OCI-LY7 (cell line): ENCODE measurements around the gene HOXA7. TPM values are rescaled to one million over a fixed set of nuclear protein-coding genes. Genes with fewer than 3 reads are reported as not detected.

Experiments used
- BruUV-seq: library from RNA; stranded (reverse); fragments of 400-500 nt; replicated peaks from 2 replicates; lab custom pipeline; 2021; lab: Mats Ljungman, UMichigan
- CTCF ChIA-PET: fragments of 300-600 bp; sonication (Branson Sonifier 250); formaldehyde crosslinking; loops from one replicate; lab custom pipeline; 2022; ENCODE audit warnings: antibody characterized with exemption; ENCODE audit not compliant: unreplicated experiment; lab: Charles Lee
- POLR2A ChIA-PET: fragments of 300-600 bp; sonication (Branson Sonifier 250); formaldehyde crosslinking; loops from one replicate; lab custom pipeline; 2022; ENCODE audit warnings: antibody characterized with exemption; lab: Charles Lee
- DNase-seq: peaks from one replicate; pipeline ENCODE4 v3.0.0-alpha.2; 2015; ENCODE audit warnings: low spot score
- H2AFZ ChIP-seq: fragments of 200-600 bp; sonication (generic), shearing (Covaris generic); 2 replicates; pipeline ENCODE4 v1.6.1; 2014; ENCODE audit warnings: mild to moderate bottlenecking, antibody characterized with exemption, low read length, moderate library complexity
- H3K27ac ChIP-seq: fragments of 200-600 bp; sonication (generic); 2 replicates; pipeline ENCODE4 v1.5.1; 2014; ENCODE audit warnings: mixed run types, low read depth, mild to moderate bottlenecking, moderate library complexity, low read length, inconsistent platforms; ENCODE audit not compliant: poor library complexity, severe bottlenecking
- H3K36me3 ChIP-seq: fragments of 200-600 bp; sonication (generic); 2 replicates; pipeline ENCODE4 v1.6.1; 2014; ENCODE audit warnings: mild to moderate bottlenecking, antibody characterized with exemption, low read length, moderate library complexity, mixed read lengths; ENCODE audit not compliant: insufficient read depth
- H3K4me1 ChIP-seq: fragments of 200-600 bp; sonication (generic); 2 replicates; pipeline ENCODE4 v1.5.1; 2014; ENCODE audit warnings: mild to moderate bottlenecking, low read length; ENCODE audit not compliant: insufficient read depth, poor library complexity, severe bottlenecking
- H3K4me2 ChIP-seq: fragments of 200-600 bp; sonication (generic); 2 replicates; pipeline ENCODE4 v1.6.1; 2014; ENCODE audit warnings: mild to moderate bottlenecking, low read length
- H3K4me3 ChIP-seq: fragments of 200-600 bp; sonication (generic); 2 replicates; pipeline ENCODE4 v1.5.1; 2014; ENCODE audit warnings: mild to moderate bottlenecking, low read depth, low read length; ENCODE audit not compliant: poor library complexity, severe bottlenecking
- H3K79me2 ChIP-seq: fragments of 200-600 bp; sonication (generic); 2 replicates; pipeline ENCODE4 v1.6.1; 2016; ENCODE audit warnings: low read depth, mild to moderate bottlenecking, low read length, moderate library complexity, mixed read lengths; ENCODE audit not compliant: insufficient read depth
- H3K9me2 ChIP-seq: fragments of 200-600 bp; sonication (generic); 2 replicates; pipeline ENCODE4 v1.6.1; 2016; ENCODE audit warnings: mild to moderate bottlenecking, low read length, mixed read lengths; ENCODE audit not compliant: insufficient read depth
- H3K9me3 ChIP-seq: fragments of 200-600 bp; sonication (generic); 2 replicates; pipeline ENCODE4 v1.6.1; 2014; ENCODE audit warnings: mild to moderate bottlenecking, mixed run types, low read length, mixed read lengths
- H4K20me1 ChIP-seq: fragments of 200-600 bp; sonication (generic); 2 replicates; pipeline ENCODE4 v1.6.1; 2014; ENCODE audit warnings: mild to moderate bottlenecking, antibody characterized with exemption, low read length, moderate library complexity, mixed read lengths; ENCODE audit not compliant: insufficient read depth
- EZH2phosphoT487 ChIP-seq: fragments of 200-600 bp; sonication (generic); IDR thresholded peaks from 2 replicates; pipeline ENCODE4 v1.6.1; 2018; ENCODE audit warnings: low read depth, borderline replicate concordance, mild to moderate bottlenecking, mixed run types, antibody characterized with exemption, low read length, moderate library complexity, mixed read lengths
- intact Hi-C: fragments of 100-400 bp; cut with micrococcal nuclease; formaldehyde crosslinking; loops from one replicate; pipeline ENCODE4 v1.10.0; 2022; ENCODE audit not compliant: unreplicated experiment
- total RNA-seq, 2 experiments: library from RNA; depleted of rRNA in 1 of 2; stranded (reverse); fragments of >200 nt in 1 of 2; shearing (Covaris generic) in 1 of 2; gene quantifications; 2 replicates each; pipeline ENCODE4 v1.2.3, GENCODE V29; 2014 to 2022
- TF ChIP-seq, protein P1 (sequence below): fragments of 200-600 bp; sonication (generic); conservative IDR thresholded peaks from 2 replicates; pipeline ENCODE4 v1.5.1; 2014; ENCODE audit warnings: mild to moderate bottlenecking, antibody characterized with exemption, low read length, moderate library complexity, mixed read lengths

The HOXA7 gene
- total RNA-seq, 2 experiments from 2014 or later: 1.2 to 6.0 TPM

DNA sequence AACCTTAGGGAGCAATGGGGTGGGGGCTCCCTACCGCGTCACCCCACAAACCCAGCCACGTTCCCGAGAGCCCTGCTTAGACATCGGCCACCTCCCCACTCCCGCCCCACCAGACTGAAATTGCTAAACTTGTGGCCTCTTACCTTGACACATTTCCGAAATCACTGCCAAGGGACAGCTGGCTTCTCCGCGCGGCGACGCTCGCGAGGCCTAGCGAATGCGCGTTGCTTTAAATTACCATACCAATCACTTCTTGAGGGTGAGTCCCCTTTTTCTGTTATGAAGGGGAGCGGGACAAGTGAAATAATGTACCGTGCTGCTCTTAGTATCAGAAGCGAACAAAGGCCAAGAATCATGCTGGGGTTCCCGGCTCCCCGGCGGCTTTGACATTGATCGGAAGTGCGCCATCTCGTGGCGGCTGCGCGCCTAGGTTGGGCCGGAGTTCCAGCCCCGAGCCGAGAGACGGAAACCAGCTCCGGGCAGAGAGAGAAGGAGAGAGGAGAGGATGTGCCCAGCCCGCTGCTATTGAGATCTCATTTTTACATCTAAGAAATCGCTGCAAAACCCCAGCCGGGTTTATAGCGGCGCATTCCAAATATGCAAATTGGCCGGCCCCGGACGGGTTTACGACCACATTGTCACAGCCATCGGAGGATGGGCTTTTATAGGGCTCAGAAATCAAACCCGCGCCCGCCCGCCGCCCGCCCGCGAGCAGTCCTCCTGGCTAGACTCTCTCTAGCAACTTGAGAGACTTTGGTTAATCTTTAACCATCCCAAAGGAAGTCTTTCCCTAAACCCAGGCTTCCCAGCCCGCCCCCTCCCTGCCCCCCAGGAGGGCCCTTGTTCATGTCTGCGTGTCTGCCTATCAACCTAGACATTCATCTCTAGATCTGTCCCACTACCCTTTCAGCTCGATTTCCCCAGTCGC is 23.3 kb upstream of the HOXA7 start:
- H3K79me2 ChIP-seq: no peaks in the 10 kb centered on the region
- no peaks in the 10 kb centered on the region for H3K9me2 ChIP-seq
- peak overlapping the region; percentile 49 for H3K4me3 ChIP-seq
- BruUV-seq: no TSS peak
- POLR2A ChIA-PET: no interaction called here
- TF ChIP-seq EZH2phosphoT487: no peak
- TF ChIP-seq, protein P1, sequence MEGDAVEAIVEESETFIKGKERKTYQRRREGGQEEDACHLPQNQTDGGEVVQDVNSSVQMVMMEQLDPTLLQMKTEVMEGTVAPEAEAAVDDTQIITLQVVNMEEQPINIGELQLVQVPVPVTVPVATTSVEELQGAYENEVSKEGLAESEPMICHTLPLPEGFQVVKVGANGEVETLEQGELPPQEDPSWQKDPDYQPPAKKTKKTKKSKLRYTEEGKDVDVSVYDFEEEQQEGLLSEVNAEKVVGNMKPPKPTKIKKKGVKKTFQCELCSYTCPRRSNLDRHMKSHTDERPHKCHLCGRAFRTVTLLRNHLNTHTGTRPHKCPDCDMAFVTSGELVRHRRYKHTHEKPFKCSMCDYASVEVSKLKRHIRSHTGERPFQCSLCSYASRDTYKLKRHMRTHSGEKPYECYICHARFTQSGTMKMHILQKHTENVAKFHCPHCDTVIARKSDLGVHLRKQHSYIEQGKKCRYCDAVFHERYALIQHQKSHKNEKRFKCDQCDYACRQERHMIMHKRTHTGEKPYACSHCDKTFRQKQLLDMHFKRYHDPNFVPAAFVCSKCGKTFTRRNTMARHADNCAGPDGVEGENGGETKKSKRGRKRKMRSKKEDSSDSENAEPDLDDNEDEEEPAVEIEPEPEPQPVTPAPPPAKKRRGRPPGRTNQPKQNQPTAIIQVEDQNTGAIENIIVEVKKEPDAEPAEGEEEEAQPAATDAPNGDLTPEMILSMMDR: peak; percentile 97
- H3K9me3 ChIP-seq: no peaks in the 10 kb centered on the region
- no peaks in the 10 kb centered on the region for H4K20me1 ChIP-seq
- H3K27ac ChIP-seq: no peak overlapping the region
- no peaks in the 10 kb centered on the region for H3K36me3 ChIP-seq
- H3K4me2 ChIP-seq: peak overlapping the region; percentile 69
- intact Hi-C loops: no loop called here
- H3K4me1 ChIP-seq: no peaks in the 10 kb centered on the region
- CTCF ChIA-PET: interaction anchor here (0.7 kb wide), 1 partner anchor 22 kb away, joined by 3 read pairs; no protein-coding TSS in a partner anchor
- no peak overlapping the region for H2AFZ ChIP-seq
- peak; percentile 64 for DNase-seq

DNA sequence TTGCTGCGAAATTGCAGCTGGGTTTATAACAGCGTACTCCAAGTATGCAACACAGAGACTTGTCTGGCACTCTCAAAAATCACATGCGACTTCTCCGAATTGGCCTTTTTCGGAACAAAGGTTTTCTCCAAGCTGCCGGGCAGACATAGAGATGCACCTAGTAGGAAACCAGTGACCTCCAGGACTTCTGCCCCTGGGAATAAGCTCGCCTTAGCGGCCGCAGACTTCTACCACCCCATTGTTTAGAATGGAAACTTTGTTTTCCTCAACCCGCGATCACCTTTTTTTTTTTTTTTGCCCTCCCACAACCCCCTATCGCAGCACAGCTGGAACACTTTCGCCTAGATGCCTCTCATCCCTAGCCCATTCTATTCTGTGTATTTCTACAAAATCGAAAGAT is 22.6 kb upstream of the HOXA7 start:
- BruUV-seq: no TSS peak
- Histone ChIP-seq H3K9me2 (no peaks in the 10 kb centered on the region), H4K20me1 (no peaks in the 10 kb centered on the region), H2AFZ (no peak overlapping the region), H3K4me3 (no peak overlapping the region), H3K9me3 (no peaks in the 10 kb centered on the region), H3K27ac (no peak overlapping the region), H3K4me2 (no peak overlapping the region), H3K4me1 (no peaks in the 10 kb centered on the region), H3K36me3 (no peaks in the 10 kb centered on the region), H3K79me2 (no peaks in the 10 kb centered on the region)
- TF ChIP-seq, protein P1: no peak
- TF ChIP-seq EZH2phosphoT487: no peak
- ChIA-PET POLR2A (interaction anchor here (0.5 kb wide), 1 partner anchor 312 kb away, joined by 4 read pairs; no protein-coding TSS in a partner anchor), CTCF (interaction anchor here (0.7 kb wide), 1 partner anchor 23 kb away, joined by 3 read pairs; no protein-coding TSS in a partner anchor)
- intact Hi-C loops: no loop called here
- no peak for DNase-seq
